ENCODE measurements around the gene HK1.
A peak's percentile ranks its signal among the peaks of the same experiment; 100 is the strongest.

Gene HK1

GRCh38 chr10:69312528-69312927 is 34.2 kb downstream of the HK1 start:
- H3K27me3 Mint-ChIP-seq (ENCODE audit: low read depth), result peaks cover 8% of the 10 kb centered on the region
- H3K36me3 Mint-ChIP-seq (ENCODE audit: low read depth), result no peaks in the 10 kb centered on the region
- TF ChIP-seq, protein P1, sequence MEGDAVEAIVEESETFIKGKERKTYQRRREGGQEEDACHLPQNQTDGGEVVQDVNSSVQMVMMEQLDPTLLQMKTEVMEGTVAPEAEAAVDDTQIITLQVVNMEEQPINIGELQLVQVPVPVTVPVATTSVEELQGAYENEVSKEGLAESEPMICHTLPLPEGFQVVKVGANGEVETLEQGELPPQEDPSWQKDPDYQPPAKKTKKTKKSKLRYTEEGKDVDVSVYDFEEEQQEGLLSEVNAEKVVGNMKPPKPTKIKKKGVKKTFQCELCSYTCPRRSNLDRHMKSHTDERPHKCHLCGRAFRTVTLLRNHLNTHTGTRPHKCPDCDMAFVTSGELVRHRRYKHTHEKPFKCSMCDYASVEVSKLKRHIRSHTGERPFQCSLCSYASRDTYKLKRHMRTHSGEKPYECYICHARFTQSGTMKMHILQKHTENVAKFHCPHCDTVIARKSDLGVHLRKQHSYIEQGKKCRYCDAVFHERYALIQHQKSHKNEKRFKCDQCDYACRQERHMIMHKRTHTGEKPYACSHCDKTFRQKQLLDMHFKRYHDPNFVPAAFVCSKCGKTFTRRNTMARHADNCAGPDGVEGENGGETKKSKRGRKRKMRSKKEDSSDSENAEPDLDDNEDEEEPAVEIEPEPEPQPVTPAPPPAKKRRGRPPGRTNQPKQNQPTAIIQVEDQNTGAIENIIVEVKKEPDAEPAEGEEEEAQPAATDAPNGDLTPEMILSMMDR (IDR thresholded peaks at IDR 0.05; ENCODE audit: unreplicated experiment in 3 of 3), result no peak
- H3K4me3 Mint-ChIP-seq, result no peak overlapping the region
- H3K4me1 Mint-ChIP-seq, result peaks cover 19% of the 10 kb centered on the region
- H3K27ac Mint-ChIP-seq, result no peak overlapping the region
- H3K9me3 Mint-ChIP-seq, result no peaks in the 10 kb centered on the region

DNA sequence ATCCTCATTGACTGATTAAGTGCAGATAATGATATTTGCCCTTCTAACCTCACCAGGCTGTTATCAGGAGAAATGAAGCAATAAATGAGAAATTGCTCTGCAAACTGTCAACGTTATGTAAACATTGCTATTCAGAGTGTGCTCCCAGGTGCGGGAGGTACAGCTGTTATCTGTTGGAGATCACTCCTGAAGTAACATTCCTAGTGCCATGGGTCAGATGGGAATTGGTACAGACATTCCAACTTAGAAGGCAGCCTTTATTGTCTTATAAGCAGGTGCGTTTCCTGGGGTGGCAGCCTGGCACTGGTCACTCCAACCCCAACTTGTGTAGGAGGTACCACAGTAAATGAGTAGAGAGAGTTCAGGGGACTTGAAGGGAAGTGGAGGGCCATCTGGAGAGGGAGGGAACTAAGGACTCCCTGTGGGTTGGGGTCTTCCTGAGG is 36.8 kb downstream of the HK1 start:
- H3K27me3 Mint-ChIP-seq (ENCODE audit: low read depth), result peaks cover 8% of the 10 kb centered on the region
- H3K36me3 Mint-ChIP-seq (ENCODE audit: low read depth), result no peaks in the 10 kb centered on the region
- H3K4me3 Mint-ChIP-seq, result peak overlapping the region in 2 of 3 experiments; percentile 11 to 21
- TF ChIP-seq, protein P1 (IDR thresholded peaks at IDR 0.05; ENCODE audit: unreplicated experiment in 3 of 3), result no peak
- no peaks in the 10 kb centered on the region for H3K9me3 Mint-ChIP-seq
- peak overlapping the region in 1 of 3 experiments; percentile 1 for H3K27ac Mint-ChIP-seq
- peaks cover 24% of the 10 kb centered on the region for H3K4me1 Mint-ChIP-seq

- peaks cover 8% of the 10 kb centered on the region for H3K27me3 Mint-ChIP-seq (ENCODE audit: low read depth)
- H3K36me3 Mint-ChIP-seq (ENCODE audit: low read depth), result no peaks in the 10 kb centered on the region
- H3K4me1 Mint-ChIP-seq, result peaks cover 24% of the 10 kb centered on the region
- peak overlapping the region; percentile 13 to 84 (median 77) for H3K27ac Mint-ChIP-seq
- TF ChIP-seq, protein P1 (IDR thresholded peaks at IDR 0.05; ENCODE audit: unreplicated experiment in 3 of 3), result no peak
- H3K4me3 Mint-ChIP-seq, result peak overlapping the region; percentile 57 to 97 (median 66)
- no peaks in the 10 kb centered on the region for H3K9me3 Mint-ChIP-seq
These were observed 37.5 kb downstream of the HK1 start for GRCh38 chr10:69315610-69316312.

DNA sequence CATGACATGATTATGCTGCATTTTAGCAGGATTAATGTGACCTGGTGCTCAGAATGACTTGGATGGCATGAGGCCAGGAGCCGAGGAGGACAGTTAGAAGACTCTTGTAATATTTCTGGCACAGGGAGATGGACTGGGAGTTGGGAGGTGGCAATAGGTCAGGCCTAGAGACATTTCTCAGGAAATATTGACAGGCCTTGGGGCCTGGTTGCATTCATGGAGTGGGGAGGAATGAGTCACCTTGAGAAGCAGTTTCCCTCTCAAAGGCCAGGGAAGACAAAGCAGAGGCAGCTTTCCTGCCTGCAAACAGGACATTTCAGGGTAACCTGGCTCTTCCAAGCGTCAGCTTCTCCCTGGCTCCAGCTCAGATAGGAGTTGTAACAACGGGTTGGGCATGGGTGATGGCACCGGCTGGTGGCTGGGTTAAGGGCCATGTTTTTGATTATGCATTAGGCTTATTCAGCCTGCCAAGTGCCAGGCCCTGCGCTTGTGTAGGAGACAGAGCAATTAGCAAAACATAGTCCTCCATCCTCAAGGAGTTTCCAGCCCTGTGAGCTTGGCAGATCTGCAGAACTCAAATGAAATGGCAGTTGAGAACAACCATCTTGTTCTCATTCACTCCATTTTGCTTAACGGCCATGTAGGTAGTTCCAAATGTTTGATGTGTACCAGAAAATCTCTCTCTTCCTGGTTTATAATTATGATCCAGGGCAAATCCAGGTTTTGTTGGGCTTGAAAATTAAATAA is 38.2 kb downstream of the HK1 start:
- H3K4me3 Mint-ChIP-seq, result peak overlapping the region; percentile 57 to 97 (median 66)
- no peaks in the 10 kb centered on the region for H3K36me3 Mint-ChIP-seq (ENCODE audit: low read depth)
- TF ChIP-seq, protein P1 (IDR thresholded peaks at IDR 0.05; ENCODE audit: unreplicated experiment in 3 of 3), result no peak
- peaks cover 8% of the 10 kb centered on the region for H3K27me3 Mint-ChIP-seq (ENCODE audit: low read depth)
- H3K9me3 Mint-ChIP-seq, result no peaks in the 10 kb centered on the region
- peak overlapping the region; percentile 13 to 84 (median 77) for H3K27ac Mint-ChIP-seq
- peaks cover 23% of the 10 kb centered on the region for H3K4me1 Mint-ChIP-seq

GRCh38 chr10:69317175-69317604 is 38.9 kb downstream of the HK1 start:
- Mint-ChIP-seq H3K9me3 (no peaks in the 10 kb centered on the region), H3K36me3 (ENCODE audit: low read depth) (no peaks in the 10 kb centered on the region), H3K4me1 (peaks cover 29% of the 10 kb centered on the region), H3K27me3 (ENCODE audit: low read depth) (peaks cover 8% of the 10 kb centered on the region), H3K27ac (peak overlapping the region; percentile 44 to 78 (median 77)), H3K4me3 (peak overlapping the region; percentile 93 to 97 (median 96))
- TF ChIP-seq, protein P1 (IDR thresholded peaks at IDR 0.05; ENCODE audit: unreplicated experiment in 3 of 3), result no peak

All from nephron (organoid).